ENCODE data around the gene NDUFA6.

NDUFA6 gene

GRCh38 chr22:42069801-42070516, 20.6 kb downstream of the NDUFA6 start:
- no peak for DNase-seq

GRCh38 chr22:42068291-42068690, 22.3 kb downstream of the NDUFA6 start:
- no peak for DNase-seq

- no peak for DNase-seq
These were observed 22.8 kb downstream of the NDUFA6 start for GRCh38 chr22:42067671-42068251.

- DNase-seq, result no peak
These were observed 23.6 kb downstream of the NDUFA6 start for GRCh38 chr22:42066937-42067336.

GRCh38 chr22:42066126-42066761, 24.3 kb downstream of the NDUFA6 start:
- no peak for DNase-seq

- DNase-seq, result no peak
These were observed 25.0 kb downstream of the NDUFA6 start for GRCh38 chr22:42065438-42066125.

GRCh38 chr22:42064629-42065028, 25.9 kb downstream of the NDUFA6 start:
- DNase-seq, result no peak

- DNase-seq, result no peak
These were observed 27.9 kb downstream of the NDUFA6 start for GRCh38 chr22:42062506-42063170.

- DNase-seq, result no peak
These were observed 29.5 kb downstream of the NDUFA6 start for GRCh38 chr22:42061041-42061440.

- DNase-seq, result no peak
These were observed 30.1 kb downstream of the NDUFA6 start for GRCh38 chr22:42060489-42060888.

- DNase-seq, result no peak
These were observed 33.6 kb downstream of the NDUFA6 start for GRCh38 chr22:42056757-42057511.

- DNase-seq, result no peak
These were observed 37.8 kb downstream of the NDUFA6 start for GRCh38 chr22:42052765-42053164.

- no peak for DNase-seq
These were observed 39.9 kb downstream of the NDUFA6 start for GRCh38 chr22:42050641-42051180.

GRCh38 chr22:42041784-42042183, 48.8 kb downstream of the NDUFA6 start:
- no peak for DNase-seq

- no peak for DNase-seq
These were observed 51.3 kb downstream of the NDUFA6 start for GRCh38 chr22:42039271-42039670.

Data from NCI-H526 (cell line).